Esophagus (tissue), 2 donors: ENCODE measurements around the gene EGFR. TPM values are rescaled to one million over a fixed set of nuclear protein-coding genes. Genes with fewer than 3 reads are reported as not detected.

Experiments used
- H3K27ac ChIP-seq, 2 donors: one replicate each; pipeline ENCODE4 v1.5.1; 2013; ENCODE audit warnings: low read depth in 2 of 2, mild to moderate bottlenecking in 2 of 2, inconsistent platforms in 1 of 2, low read length in 1 of 2, moderate library complexity in 1 of 2
- H3K27me3 ChIP-seq, 2 donors: one replicate each; pipeline ENCODE4 v1.6.1; 2013; ENCODE audit warnings: low read length in 2 of 2, control low read depth in 1 of 2, mild to moderate bottlenecking in 1 of 2; ENCODE audit not compliant: insufficient read depth in 2 of 2, control insufficient read depth in 1 of 2
- H3K36me3 ChIP-seq, 2 donors: one replicate each; pipeline ENCODE4 v1.6.1; 2013; ENCODE audit warnings: low read length in 1 of 2; ENCODE audit not compliant: control insufficient read depth in 2 of 2, insufficient read depth in 2 of 2
- H3K4me1 ChIP-seq, 2 donors: one replicate each; pipeline ENCODE4 v1.6.1; 2013; ENCODE audit warnings: low read length in 1 of 2; ENCODE audit not compliant: control insufficient read depth in 2 of 2, insufficient read depth in 2 of 2
- H3K4me3 ChIP-seq, 2 donors: one replicate each; pipeline ENCODE4 v1.5.1; 2013; ENCODE audit warnings: low read length in 2 of 2, mild to moderate bottlenecking in 2 of 2, low read depth in 1 of 2, moderate library complexity in 1 of 2
- H3K9me3 ChIP-seq, 2 donors: one replicate each; pipeline ENCODE4 v1.6.1; 2013; ENCODE audit warnings: mild to moderate bottlenecking in 2 of 2, low read depth in 1 of 2, low read length in 1 of 2, moderate library complexity in 1 of 2; ENCODE audit not compliant: control insufficient read depth in 2 of 2, insufficient read depth in 1 of 2
- WGBS, 2 donors: extraction: QIAGEN DNeasy Blood & Tissue Kit; methylation state at CpG; one replicate each; pipeline ENCODE4 v1.1.7; 2013; 5-methylcytosine and 5-hydroxymethylcytosine counted together
- polyA plus RNA-seq, 2 donors: library from polyadenylated mRNA; stranded (reverse); fragments of 200-250 nt; gene quantifications; one replicate each; pipeline ENCODE4 v1.2.3, GENCODE V29; 2013
- donor health status: healthy with polysubstance abuse.
- donor health status: Bipolar disorder and iron deficiency.

The EGFR gene
- polyA plus RNA-seq, 2 donors, result 12.8 to 16.1 TPM

DNA sequence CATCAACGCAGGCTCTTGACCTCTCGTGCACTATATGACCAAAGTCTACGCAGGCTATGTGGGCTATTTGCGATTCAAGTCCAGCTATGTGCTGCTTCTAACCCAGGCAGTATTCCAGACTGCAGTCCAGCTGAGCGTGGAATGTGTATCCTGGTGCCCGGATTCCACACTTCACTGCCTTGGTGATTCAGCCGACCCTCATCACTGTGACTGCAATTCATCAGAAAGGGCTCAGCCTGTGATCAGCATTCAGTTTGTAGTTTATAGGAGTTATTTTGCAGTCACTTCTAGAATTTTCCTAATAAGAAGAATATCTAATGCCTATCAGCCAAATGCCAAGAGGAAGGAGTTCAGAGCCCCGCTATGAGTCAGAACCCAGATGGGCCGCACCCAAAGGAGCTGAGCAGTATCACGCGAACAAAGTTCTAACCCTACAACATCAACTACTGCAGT is 226.5 kb downstream of the EGFR start:
- Histone ChIP-seq H3K27me3 (no peaks in the 10 kb centered on the region), H3K27ac (no peak overlapping the region), H3K9me3 (no peaks in the 10 kb centered on the region), H3K4me3 (no peak overlapping the region), H3K36me3 (no peaks in the 10 kb centered on the region), H3K4me1 (no peaks in the 10 kb centered on the region)
- 62 to 78% methylated on average over 11 of the region's 11 CpGs for WGBS, 2 donors

- no peak overlapping the region for H3K4me3 ChIP-seq
- H3K36me3 ChIP-seq, result no peaks in the 10 kb centered on the region
- no peak overlapping the region for H3K27ac ChIP-seq
- no peaks in the 10 kb centered on the region for H3K27me3 ChIP-seq
- H3K9me3 ChIP-seq, result no peaks in the 10 kb centered on the region
- H3K4me1 ChIP-seq, result no peaks in the 10 kb centered on the region
- 69 to 80% methylated on average over 5 of the region's 5 CpGs for WGBS, 2 donors
Observed at GRCh38 chr7:55246171-55246570, 227.4 kb downstream of the EGFR start.

GRCh38 chr7:55247428-55247827 is 228.6 kb downstream of the EGFR start:
- Histone ChIP-seq H3K4me1 (no peaks in the 10 kb centered on the region), H3K27me3 (no peaks in the 10 kb centered on the region), H3K9me3 (no peaks in the 10 kb centered on the region), H3K36me3 (no peaks in the 10 kb centered on the region), H3K27ac (no peak overlapping the region), H3K4me3 (no peak overlapping the region)
- 74 to 88% methylated on average over 1 of the region's 1 CpG for WGBS, 2 donors

- H3K27me3 ChIP-seq, result no peaks in the 10 kb centered on the region
- no peaks in the 10 kb centered on the region for H3K9me3 ChIP-seq
- H3K4me3 ChIP-seq, result no peak overlapping the region
- 92 to 93% methylated on average over 10 of the region's 10 CpGs for WGBS, 2 donors
- no peaks in the 10 kb centered on the region for H3K4me1 ChIP-seq
- H3K36me3 ChIP-seq, result no peaks in the 10 kb centered on the region
- no peak overlapping the region for H3K27ac ChIP-seq
Observed at GRCh38 chr7:55248526-55248925, 229.7 kb downstream of the EGFR start.

- WGBS, 2 donors, result 84 to 85% methylated on average over 8 of the region's 8 CpGs
- H3K27ac ChIP-seq, result no peak overlapping the region
Observed at GRCh38 chr7:55249332-55249731, 230.5 kb downstream of the EGFR start.

DNA sequence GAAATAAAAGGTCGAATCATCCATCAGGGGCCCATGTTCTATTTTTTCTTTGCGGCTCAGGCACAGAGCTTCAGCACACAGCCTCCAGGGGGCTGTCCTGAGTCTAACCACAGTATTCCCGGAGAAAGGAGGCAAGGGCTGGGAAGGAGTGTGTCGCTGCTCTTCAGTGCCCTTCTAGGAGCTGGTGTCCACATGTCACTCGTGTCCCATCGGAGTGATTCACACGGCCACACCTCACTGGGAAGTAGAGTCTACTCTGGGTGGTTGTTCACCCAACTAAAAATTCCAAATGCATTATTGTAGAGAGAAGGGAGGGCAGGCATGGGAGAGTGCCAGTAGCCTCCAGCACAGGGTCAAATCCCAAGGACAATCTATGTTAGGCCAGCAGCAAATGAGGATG is 231.5 kb downstream of the EGFR start:
- WGBS, 2 donors, result 44 to 54% methylated on average over 7 of the region's 7 CpGs
- H3K36me3 ChIP-seq, result no peaks in the 10 kb centered on the region
- H3K4me1 ChIP-seq, result peaks cover 0 to 7% of the 10 kb centered on the region in 2 donors
- H3K27ac ChIP-seq, result no peak overlapping the region
- no peak overlapping the region for H3K4me3 ChIP-seq
- H3K27me3 ChIP-seq, result no peaks in the 10 kb centered on the region
- H3K9me3 ChIP-seq, result no peaks in the 10 kb centered on the region

More at GRCh38 chr7:55249332-55249731, 230.5 kb downstream of the EGFR start:
- Histone ChIP-seq H3K36me3 (no peaks in the 10 kb centered on the region), H3K9me3 (no peaks in the 10 kb centered on the region), H3K27me3 (no peaks in the 10 kb centered on the region), H3K4me1 (peaks cover 0 to 3% of the 10 kb centered on the region in 2 donors), H3K4me3 (no peak overlapping the region)

DNA sequence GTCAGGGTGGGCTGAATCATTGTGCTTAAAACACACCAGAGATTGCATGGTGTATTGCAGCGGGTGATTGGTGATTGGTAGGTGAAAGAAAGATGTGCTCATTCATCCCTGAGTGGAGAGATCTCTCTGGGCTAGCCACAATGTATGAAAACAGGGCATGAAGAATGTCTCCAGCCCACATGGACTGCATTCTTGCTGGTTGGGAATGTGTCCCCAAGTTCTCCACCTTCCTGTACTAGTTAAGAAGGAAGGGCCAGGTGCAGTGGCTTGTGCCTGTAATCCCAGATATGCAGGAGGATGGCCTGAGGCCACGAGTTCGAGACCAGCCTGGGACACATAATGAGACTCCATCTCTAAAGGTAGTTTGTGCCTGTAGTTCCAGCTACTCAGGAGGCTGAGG is 232.5 kb downstream of the EGFR start:
- WGBS, 2 donors, result 91 to 93% methylated on average over 3 of the region's 3 CpGs
- no peaks in the 10 kb centered on the region for H3K27me3 ChIP-seq

GRCh38 chr7:55251911-55252310 is 233.1 kb downstream of the EGFR start:
- no peaks in the 10 kb centered on the region for H3K27me3 ChIP-seq
- WGBS, 2 donors, result 88 to 90% methylated on average over 7 of the region's 7 CpGs
- no peaks in the 10 kb centered on the region for H3K36me3 ChIP-seq

More for the DNA sequence above, 232.5 kb downstream of the EGFR start:
- Histone ChIP-seq H3K9me3 (no peaks in the 10 kb centered on the region), H3K36me3 (no peaks in the 10 kb centered on the region), H3K27ac (no peak overlapping the region), H3K4me3 (no peak overlapping the region), H3K4me1 (peaks cover 0 to 7% of the 10 kb centered on the region in 2 donors)

DNA sequence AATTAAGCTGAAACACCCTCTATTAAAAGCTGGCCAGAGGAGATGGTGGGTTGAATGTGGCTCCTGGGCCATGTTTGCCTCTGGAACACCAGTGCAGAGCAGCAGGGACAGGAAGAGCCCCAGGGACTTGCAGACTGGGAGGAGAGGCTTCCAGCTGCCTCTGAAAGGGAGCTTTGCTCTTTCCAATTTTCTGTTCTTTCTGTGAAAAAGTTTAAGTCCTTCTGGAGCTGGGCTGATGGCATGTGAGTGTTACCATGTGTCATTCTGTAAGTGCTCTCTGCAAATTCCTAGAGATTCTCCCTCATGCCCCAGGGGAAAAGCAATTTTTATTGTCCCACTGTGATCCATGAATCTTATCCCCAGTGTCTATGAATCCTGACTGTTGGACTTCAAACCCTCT is 233.6 kb downstream of the EGFR start:
- Histone ChIP-seq H3K36me3 (no peaks in the 10 kb centered on the region), H3K4me3 (no peak overlapping the region), H3K27me3 (no peaks in the 10 kb centered on the region), H3K27ac (no peak overlapping the region), H3K4me1 (peaks cover 0 to 7% of the 10 kb centered on the region in 2 donors), H3K9me3 (no peaks in the 10 kb centered on the region)

More at GRCh38 chr7:55251911-55252310, 233.1 kb downstream of the EGFR start:
- Histone ChIP-seq H3K27ac (no peak overlapping the region), H3K4me3 (no peak overlapping the region), H3K4me1 (peaks cover 0 to 7% of the 10 kb centered on the region in 2 donors), H3K9me3 (no peaks in the 10 kb centered on the region)

- Histone ChIP-seq H3K4me3 (no peak overlapping the region), H3K36me3 (no peaks in the 10 kb centered on the region), H3K27me3 (no peaks in the 10 kb centered on the region), H3K27ac (no peak overlapping the region), H3K9me3 (no peaks in the 10 kb centered on the region), H3K4me1 (peaks cover 0 to 7% of the 10 kb centered on the region in 2 donors)
- WGBS, 2 donors, result 94 to 97% methylated on average over 3 of the region's 3 CpGs
Observed at GRCh38 chr7:55253188-55253587, 234.4 kb downstream of the EGFR start.
